ENCODE data around the gene AQP4. TPM values are rescaled to one million over a fixed set of nuclear protein-coding genes. Genes with fewer than 3 reads are reported as not detected.

Gene AQP4
- total RNA-seq, 4 donors from 2014 or later = 0.13 to 1.9 (median 0.49) TPM; not detected in 1

DNA sequence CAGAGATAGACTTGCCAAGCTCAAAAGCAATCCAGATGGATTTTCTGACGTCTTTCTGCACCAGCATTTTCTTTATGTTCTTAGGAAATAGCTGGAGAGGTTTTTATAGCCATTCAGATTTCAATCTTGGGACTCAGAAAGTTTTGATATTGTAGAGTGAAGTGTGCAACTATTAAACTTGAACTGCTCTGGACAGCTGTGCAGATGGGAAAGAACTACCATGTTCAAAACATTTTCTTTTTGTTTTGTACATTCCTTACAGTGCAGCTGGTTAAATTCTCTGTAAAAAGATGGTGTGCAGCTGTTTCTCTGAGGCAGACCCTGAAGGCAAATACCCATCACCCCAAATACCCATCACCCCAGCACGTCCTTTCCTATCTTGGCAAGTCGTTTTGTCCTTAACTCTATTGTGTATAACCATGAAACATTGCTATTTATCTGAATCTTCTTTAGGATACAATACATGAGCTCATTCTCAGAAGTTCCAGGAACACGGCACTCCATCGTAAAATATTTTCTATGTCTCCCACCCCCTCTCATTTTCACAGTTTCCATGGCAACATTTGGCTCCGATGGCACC lies 38.8 kb downstream of the AQP4 start:
- Histone ChIP-seq H3K4me3 (no peak overlapping the region), H3K27ac (no peak overlapping the region), H3K27me3 (no peaks in the 10 kb centered on the region), H3K36me3 (no peaks in the 10 kb centered on the region), H3K4me1 (no peaks in the 10 kb centered on the region), H3K9me3 (no peaks in the 10 kb centered on the region)
- 44% methylated on average over 6 of the region's 6 CpGs for WGBS
- no peak for DNase-seq (ENCODE audit: low spot score in 2 of 2)
- TF ChIP-seq POLR2AphosphoS5 (IDR thresholded peaks at IDR 0.05) = no peak
- no peak for TF ChIP-seq EP300 (IDR thresholded peaks at IDR 0.05)
- TF ChIP-seq, protein P1, sequence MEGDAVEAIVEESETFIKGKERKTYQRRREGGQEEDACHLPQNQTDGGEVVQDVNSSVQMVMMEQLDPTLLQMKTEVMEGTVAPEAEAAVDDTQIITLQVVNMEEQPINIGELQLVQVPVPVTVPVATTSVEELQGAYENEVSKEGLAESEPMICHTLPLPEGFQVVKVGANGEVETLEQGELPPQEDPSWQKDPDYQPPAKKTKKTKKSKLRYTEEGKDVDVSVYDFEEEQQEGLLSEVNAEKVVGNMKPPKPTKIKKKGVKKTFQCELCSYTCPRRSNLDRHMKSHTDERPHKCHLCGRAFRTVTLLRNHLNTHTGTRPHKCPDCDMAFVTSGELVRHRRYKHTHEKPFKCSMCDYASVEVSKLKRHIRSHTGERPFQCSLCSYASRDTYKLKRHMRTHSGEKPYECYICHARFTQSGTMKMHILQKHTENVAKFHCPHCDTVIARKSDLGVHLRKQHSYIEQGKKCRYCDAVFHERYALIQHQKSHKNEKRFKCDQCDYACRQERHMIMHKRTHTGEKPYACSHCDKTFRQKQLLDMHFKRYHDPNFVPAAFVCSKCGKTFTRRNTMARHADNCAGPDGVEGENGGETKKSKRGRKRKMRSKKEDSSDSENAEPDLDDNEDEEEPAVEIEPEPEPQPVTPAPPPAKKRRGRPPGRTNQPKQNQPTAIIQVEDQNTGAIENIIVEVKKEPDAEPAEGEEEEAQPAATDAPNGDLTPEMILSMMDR (IDR thresholded peaks at IDR 0.05) = no peak
- TF ChIP-seq POLR2A (IDR thresholded peaks at IDR 0.05) = no peak

DNA sequence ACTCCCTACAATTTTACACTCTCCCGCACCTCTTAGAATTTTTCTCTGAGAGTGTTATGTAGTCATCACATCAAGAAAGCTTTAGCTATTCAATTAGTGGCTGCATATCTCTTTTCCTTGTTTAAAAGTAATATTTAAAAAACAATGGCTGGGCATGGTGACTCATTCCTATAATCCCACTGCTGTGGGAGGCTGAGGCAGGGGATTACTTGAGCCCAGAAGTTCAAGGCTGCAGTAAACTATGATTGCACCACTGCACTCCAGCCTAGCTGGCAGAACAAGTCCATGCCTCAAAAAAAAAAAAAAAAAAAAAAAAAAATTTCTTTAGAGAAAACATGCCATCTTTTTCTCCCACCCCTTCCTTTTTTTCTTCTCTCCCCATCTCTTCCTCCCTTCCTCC lies 44.3 kb downstream of the AQP4 start:
- H3K36me3 ChIP-seq = no peaks in the 10 kb centered on the region
- DNase-seq (ENCODE audit: low spot score in 2 of 2) = no peak
- no peaks in the 10 kb centered on the region for H3K27me3 ChIP-seq
- no peak overlapping the region for H3K4me3 ChIP-seq
- H3K27ac ChIP-seq = no peak overlapping the region
- TF ChIP-seq, protein P1 (IDR thresholded peaks at IDR 0.05) = no peak
- 96% methylated on average over 1 of the region's 1 CpG for WGBS
- peaks cover 8% of the 10 kb centered on the region for H3K9me3 ChIP-seq
- no peaks in the 10 kb centered on the region for H3K4me1 ChIP-seq

DNA sequence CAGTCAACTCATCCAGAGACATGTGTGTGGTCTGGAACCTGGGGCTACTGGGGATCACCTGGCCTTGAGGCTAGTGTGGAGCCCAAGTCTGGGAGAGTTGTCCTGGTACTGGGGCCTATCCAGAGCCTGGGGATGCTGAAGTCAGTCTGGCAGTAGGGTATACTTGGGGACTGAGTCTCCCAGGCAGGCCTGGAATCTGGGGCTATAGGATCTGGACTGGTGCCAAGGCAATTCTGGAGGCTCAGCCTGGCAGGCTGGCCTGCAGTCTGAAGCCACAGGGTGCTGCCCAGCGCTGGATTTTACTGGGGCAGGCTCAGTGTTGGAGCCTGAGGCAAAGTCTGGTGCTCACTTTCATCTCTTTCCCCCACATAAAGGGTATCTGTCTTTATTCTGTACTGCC lies 46.5 kb downstream of the AQP4 start:
- Histone ChIP-seq H3K27ac (no peak overlapping the region), H3K27me3 (no peaks in the 10 kb centered on the region), H3K36me3 (no peaks in the 10 kb centered on the region), H3K4me3 (no peak overlapping the region), H3K4me1 (no peaks in the 10 kb centered on the region), H3K9me3 (peaks cover 8% of the 10 kb centered on the region)
- TF ChIP-seq POLR2AphosphoS5 (IDR thresholded peaks at IDR 0.05) (no peak), POLR2A (IDR thresholded peaks at IDR 0.05) (no peak), EP300 (IDR thresholded peaks at IDR 0.05) (no peak)
- TF ChIP-seq, protein P1 (IDR thresholded peaks at IDR 0.05) = no peak
- 50% methylated on average over 1 of the region's 1 CpG for WGBS
- no peak for DNase-seq (ENCODE audit: low spot score in 2 of 2)

DNA sequence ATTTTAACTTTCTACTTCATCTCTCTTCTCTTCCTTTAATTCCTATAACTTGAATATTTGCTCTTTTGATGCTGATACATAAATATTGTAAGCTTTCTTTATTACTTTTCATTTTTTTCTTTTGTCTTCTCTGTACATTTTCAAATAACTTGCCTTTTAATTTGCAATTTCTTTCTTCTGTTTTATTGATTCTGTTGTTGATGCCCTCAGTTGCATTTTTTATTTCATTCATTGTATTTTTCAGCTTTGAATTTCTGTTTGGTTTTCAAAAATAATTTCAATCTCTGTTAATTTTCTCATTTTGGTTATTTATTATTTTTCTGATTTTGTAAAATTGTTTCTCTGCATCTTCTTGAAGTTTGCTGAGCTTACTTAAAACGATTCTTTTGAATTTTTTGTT lies 47.0 kb downstream of the AQP4 start:
- H3K36me3 ChIP-seq = no peaks in the 10 kb centered on the region
- 96% methylated on average over 1 of the region's 1 CpG for WGBS
- H3K27ac ChIP-seq = no peak overlapping the region
- H3K4me3 ChIP-seq = no peak overlapping the region
- peaks cover 8% of the 10 kb centered on the region for H3K9me3 ChIP-seq
- H3K27me3 ChIP-seq = no peaks in the 10 kb centered on the region
- TF ChIP-seq, protein P1 (IDR thresholded peaks at IDR 0.05) = no peak
- no peak for TF ChIP-seq POLR2AphosphoS5 (IDR thresholded peaks at IDR 0.05)
- TF ChIP-seq EP300 (IDR thresholded peaks at IDR 0.05) = no peak
- TF ChIP-seq POLR2A (IDR thresholded peaks at IDR 0.05) = no peak
- DNase-seq (ENCODE audit: low spot score in 2 of 2) = no peak
- H3K4me1 ChIP-seq = no peaks in the 10 kb centered on the region

DNA sequence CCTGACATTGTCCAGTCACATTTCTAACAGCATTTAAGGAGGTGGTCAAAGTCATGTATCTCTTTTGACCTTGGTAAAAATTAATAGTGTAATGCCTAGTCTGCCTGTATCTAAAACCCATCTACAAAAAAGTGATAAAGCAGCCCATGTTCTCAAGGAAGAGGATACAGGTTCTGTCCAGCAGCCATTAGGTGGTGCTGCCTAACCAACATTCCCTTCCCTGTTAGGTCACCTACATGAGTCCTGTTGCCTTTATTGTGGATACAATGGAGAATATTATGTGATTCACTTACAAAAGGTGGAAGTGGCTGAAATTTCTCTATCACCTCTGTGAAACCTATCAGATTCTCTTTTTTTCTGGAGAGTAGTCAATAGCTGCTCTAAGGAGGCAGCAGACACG lies 52.5 kb downstream of the AQP4 start:
- Histone ChIP-seq H3K4me3 (no peak overlapping the region), H3K27ac (no peak overlapping the region), H3K27me3 (no peaks in the 10 kb centered on the region), H3K9me3 (no peaks in the 10 kb centered on the region), H3K4me1 (no peaks in the 10 kb centered on the region), H3K36me3 (no peaks in the 10 kb centered on the region)
- TF ChIP-seq POLR2AphosphoS5 (IDR thresholded peaks at IDR 0.05) (no peak), EP300 (IDR thresholded peaks at IDR 0.05) (no peak), POLR2A (IDR thresholded peaks at IDR 0.05) (no peak)
- TF ChIP-seq, protein P1 (IDR thresholded peaks at IDR 0.05) = no peak
- WGBS = 54% methylated on average over 1 of the region's 1 CpG
- no peak for DNase-seq (ENCODE audit: low spot score in 2 of 2)

Measured in suprapubic skin (tissue), 4 donors.